DOHH2 (cell line): ENCODE measurements around the gene TBC1D2.

Source experiments
- H3F3A ChIP-seq: fragments of 200-600 bp; sonication (generic), shearing (Covaris generic); 2 replicates; pipeline ENCODE4 v1.6.0; 2016; ENCODE audit warnings: antibody characterized with exemption, mild to moderate bottlenecking; ENCODE audit not compliant: control insufficient read depth, insufficient read depth
- H3K27ac ChIP-seq: fragments of 200-600 bp; sonication (generic); 2 replicates; pipeline ENCODE4 v1.5.1; 2014; ENCODE audit warnings: low read depth, mild to moderate bottlenecking, low read length, moderate library complexity
- H3K27me3 ChIP-seq: fragments of 200-600 bp; sonication (generic); 2 replicates; pipeline ENCODE4 v1.6.1; 2014; ENCODE audit warnings: mild to moderate bottlenecking, low read length, mixed read lengths; ENCODE audit not compliant: control insufficient read depth
- H3K36me3 ChIP-seq: fragments of 200-600 bp; sonication (generic); 2 replicates; pipeline ENCODE4 v1.6.1; 2014; ENCODE audit warnings: mild to moderate bottlenecking, low read length, moderate library complexity, mixed read lengths; ENCODE audit not compliant: control insufficient read depth
- H3K4me1 ChIP-seq: fragments of 200-600 bp; sonication (generic); 2 replicates; pipeline ENCODE4 v1.6.1; 2014; ENCODE audit warnings: mild to moderate bottlenecking, low read length, mixed read lengths; ENCODE audit not compliant: control insufficient read depth
- H3K4me2 ChIP-seq: fragments of 200-600 bp; sonication (generic); 2 replicates; pipeline ENCODE4 v1.6.0; 2014; ENCODE audit warnings: mild to moderate bottlenecking, low read length, moderate library complexity
- H3K4me3 ChIP-seq: fragments of 200-600 bp; sonication (generic); 2 replicates; pipeline ENCODE4 v1.5.1; 2014; ENCODE audit warnings: mild to moderate bottlenecking, low read length, mixed read lengths
- H3K79me2 ChIP-seq: fragments of 200-600 bp; sonication (generic); 2 replicates; pipeline ENCODE4 v1.6.1; 2014; ENCODE audit warnings: mild to moderate bottlenecking, low read length, mixed read lengths; ENCODE audit not compliant: control insufficient read depth
- H3K9me2 ChIP-seq: fragments of 200-600 bp; sonication (generic); replicated peaks from 2 replicates; pipeline ENCODE4 v1.6.1; 2014; ENCODE audit warnings: mild to moderate bottlenecking, low read length, mixed read lengths; ENCODE audit not compliant: control insufficient read depth
- H3K9me3 ChIP-seq: fragments of 200-600 bp; sonication (generic); 2 replicates; pipeline ENCODE4 v1.6.1; 2014; ENCODE audit warnings: antibody characterized with exemption, low read length, mixed read lengths; ENCODE audit not compliant: control insufficient read depth, insufficient read depth
- H4K20me1 ChIP-seq: fragments of 200-600 bp; sonication (generic); 2 replicates; pipeline ENCODE4 v1.6.0; 2014; ENCODE audit warnings: low read depth, mild to moderate bottlenecking, antibody characterized with exemption, low read length, moderate library complexity; ENCODE audit not compliant: control insufficient read depth, insufficient read depth
- EZH2phosphoT487 ChIP-seq: fragments of 200-600 bp; sonication (generic); IDR thresholded peaks from 2 replicates; pipeline ENCODE4 v1.6.1; 2017; ENCODE audit warnings: borderline replicate concordance, mild to moderate bottlenecking, antibody characterized with exemption, low read length, moderate library complexity, mixed read lengths
- TF ChIP-seq, protein P1 (sequence below): fragments of 200-600 bp; sonication (generic); IDR thresholded peaks from one replicate; pipeline ENCODE4 v1.5.1; 2014; ENCODE audit warnings: antibody characterized with exemption, mild to moderate bottlenecking, low read depth, low read length; ENCODE audit not compliant: poor library complexity, severe bottlenecking

TBC1D2 gene

GRCh38 chr9:98207606-98208005 lies 47.8 kb downstream of the TBC1D2 start:
- H3K4me2 ChIP-seq: no peak overlapping the region
- no peaks in the 10 kb centered on the region for H3K9me2 ChIP-seq
- H4K20me1 ChIP-seq: no peaks in the 10 kb centered on the region
- H3K4me3 ChIP-seq: no peak overlapping the region
- H3K27ac ChIP-seq: no peak overlapping the region
- TF ChIP-seq, protein P1, sequence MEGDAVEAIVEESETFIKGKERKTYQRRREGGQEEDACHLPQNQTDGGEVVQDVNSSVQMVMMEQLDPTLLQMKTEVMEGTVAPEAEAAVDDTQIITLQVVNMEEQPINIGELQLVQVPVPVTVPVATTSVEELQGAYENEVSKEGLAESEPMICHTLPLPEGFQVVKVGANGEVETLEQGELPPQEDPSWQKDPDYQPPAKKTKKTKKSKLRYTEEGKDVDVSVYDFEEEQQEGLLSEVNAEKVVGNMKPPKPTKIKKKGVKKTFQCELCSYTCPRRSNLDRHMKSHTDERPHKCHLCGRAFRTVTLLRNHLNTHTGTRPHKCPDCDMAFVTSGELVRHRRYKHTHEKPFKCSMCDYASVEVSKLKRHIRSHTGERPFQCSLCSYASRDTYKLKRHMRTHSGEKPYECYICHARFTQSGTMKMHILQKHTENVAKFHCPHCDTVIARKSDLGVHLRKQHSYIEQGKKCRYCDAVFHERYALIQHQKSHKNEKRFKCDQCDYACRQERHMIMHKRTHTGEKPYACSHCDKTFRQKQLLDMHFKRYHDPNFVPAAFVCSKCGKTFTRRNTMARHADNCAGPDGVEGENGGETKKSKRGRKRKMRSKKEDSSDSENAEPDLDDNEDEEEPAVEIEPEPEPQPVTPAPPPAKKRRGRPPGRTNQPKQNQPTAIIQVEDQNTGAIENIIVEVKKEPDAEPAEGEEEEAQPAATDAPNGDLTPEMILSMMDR: no peak
- no peak for TF ChIP-seq EZH2phosphoT487
- H3K27me3 ChIP-seq: peaks cover 5% of the 10 kb centered on the region
- no peaks in the 10 kb centered on the region for H3K79me2 ChIP-seq
- no peaks in the 10 kb centered on the region for H3K9me3 ChIP-seq
- peaks cover 11% of the 10 kb centered on the region for H3K4me1 ChIP-seq
- H3F3A ChIP-seq: peaks cover 4% of the 10 kb centered on the region; the same call in 1 of the 2 replicates
- H3K36me3 ChIP-seq: no peaks in the 10 kb centered on the region

- H3K36me3 ChIP-seq: no peaks in the 10 kb centered on the region
- H3K27ac ChIP-seq: no peak overlapping the region
- no peak overlapping the region for H3K4me2 ChIP-seq
- no peaks in the 10 kb centered on the region for H3K9me2 ChIP-seq
- TF ChIP-seq, protein P1: no peak
- no peak for TF ChIP-seq EZH2phosphoT487
- H3K79me2 ChIP-seq: no peaks in the 10 kb centered on the region
- H3K4me3 ChIP-seq: no peak overlapping the region
- peaks cover 11% of the 10 kb centered on the region for H3K4me1 ChIP-seq
- peaks cover 4% of the 10 kb centered on the region; the same call in 1 of the 2 replicates for H3F3A ChIP-seq
- no peaks in the 10 kb centered on the region for H4K20me1 ChIP-seq
- peaks cover 5% of the 10 kb centered on the region for H3K27me3 ChIP-seq
- H3K9me3 ChIP-seq: no peaks in the 10 kb centered on the region
Observed at GRCh38 chr9:98206754-98207153, 48.7 kb downstream of the TBC1D2 start.

- no peaks in the 10 kb centered on the region for H4K20me1 ChIP-seq
- H3K4me3 ChIP-seq: no peak overlapping the region
- no peaks in the 10 kb centered on the region for H3K79me2 ChIP-seq
- H3K36me3 ChIP-seq: no peaks in the 10 kb centered on the region
- peaks cover 4% of the 10 kb centered on the region; the same call in 1 of the 2 replicates for H3F3A ChIP-seq
- H3K9me3 ChIP-seq: no peaks in the 10 kb centered on the region
- H3K4me1 ChIP-seq: peaks cover 20% of the 10 kb centered on the region
- H3K9me2 ChIP-seq: no peaks in the 10 kb centered on the region
- peaks cover 5% of the 10 kb centered on the region for H3K27me3 ChIP-seq
- no peak overlapping the region for H3K27ac ChIP-seq
- no peak overlapping the region for H3K4me2 ChIP-seq
- TF ChIP-seq, protein P1: no peak
- no peak for TF ChIP-seq EZH2phosphoT487
Observed at GRCh38 chr9:98204692-98205091, 50.8 kb downstream of the TBC1D2 start.

- no peak overlapping the region for H3K27ac ChIP-seq
- peaks cover 5% of the 10 kb centered on the region for H3K27me3 ChIP-seq
- H3K9me2 ChIP-seq: no peaks in the 10 kb centered on the region
- no peaks in the 10 kb centered on the region for H3K36me3 ChIP-seq
- H3K4me3 ChIP-seq: no peak overlapping the region
- no peak overlapping the region for H3K4me2 ChIP-seq
- H3K79me2 ChIP-seq: no peaks in the 10 kb centered on the region
- no peaks in the 10 kb centered on the region for H3K9me3 ChIP-seq
- no peak for TF ChIP-seq EZH2phosphoT487
- TF ChIP-seq, protein P1: no peak
- H3K4me1 ChIP-seq: peaks cover 20% of the 10 kb centered on the region
- peaks cover 4% of the 10 kb centered on the region; the same call in 1 of the 2 replicates for H3F3A ChIP-seq
- H4K20me1 ChIP-seq: no peaks in the 10 kb centered on the region
Observed at GRCh38 chr9:98203153-98203552, 52.3 kb downstream of the TBC1D2 start.
